Measurements from ENCODE around the gene ACTR3C.

Gene ACTR3C

DNA sequence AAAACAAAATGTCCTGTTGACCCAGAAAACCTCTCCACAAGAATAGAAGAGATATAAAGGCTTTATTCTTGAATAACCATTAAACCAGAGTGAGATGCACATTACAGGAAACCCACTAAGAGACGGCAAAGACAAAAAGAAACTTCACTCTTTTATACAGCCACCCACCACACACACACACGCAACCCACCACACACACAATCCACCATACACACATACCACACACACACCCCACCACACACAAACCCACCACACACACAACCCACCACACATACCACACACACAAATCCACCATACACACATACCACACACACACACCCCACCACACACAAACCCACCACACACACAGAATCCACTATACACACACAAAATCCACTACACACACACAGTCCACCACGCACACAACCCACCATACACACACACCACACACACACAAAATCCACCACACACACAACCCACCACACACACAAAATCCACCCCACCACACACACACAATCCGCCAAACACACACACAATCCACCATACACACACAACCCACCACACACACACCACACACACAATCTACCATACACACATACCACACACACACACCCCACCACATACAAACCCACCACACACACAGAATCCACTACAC, 35.8 kb upstream of the ACTR3C start:
- DNase-seq: no peak

DNA sequence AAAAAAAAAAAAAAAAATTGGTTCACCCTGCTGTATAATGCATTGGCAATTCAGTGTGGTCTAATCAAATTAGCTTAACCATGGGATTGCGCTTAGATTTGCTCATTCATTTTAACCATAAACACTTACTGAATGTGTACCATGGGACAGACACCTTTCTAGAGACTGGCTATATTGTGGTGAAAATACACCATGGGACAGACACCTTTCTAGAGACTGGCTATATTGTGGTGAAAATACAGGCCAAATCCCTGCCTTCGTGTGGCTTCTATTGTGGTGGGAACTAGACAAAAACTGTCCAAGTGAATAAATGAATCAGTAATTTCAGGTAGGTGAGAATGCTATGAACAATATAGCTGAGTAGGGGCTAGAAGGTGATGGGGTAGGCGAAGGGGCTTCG, 35.1 kb upstream of the ACTR3C start:
- no peak for DNase-seq

DNA sequence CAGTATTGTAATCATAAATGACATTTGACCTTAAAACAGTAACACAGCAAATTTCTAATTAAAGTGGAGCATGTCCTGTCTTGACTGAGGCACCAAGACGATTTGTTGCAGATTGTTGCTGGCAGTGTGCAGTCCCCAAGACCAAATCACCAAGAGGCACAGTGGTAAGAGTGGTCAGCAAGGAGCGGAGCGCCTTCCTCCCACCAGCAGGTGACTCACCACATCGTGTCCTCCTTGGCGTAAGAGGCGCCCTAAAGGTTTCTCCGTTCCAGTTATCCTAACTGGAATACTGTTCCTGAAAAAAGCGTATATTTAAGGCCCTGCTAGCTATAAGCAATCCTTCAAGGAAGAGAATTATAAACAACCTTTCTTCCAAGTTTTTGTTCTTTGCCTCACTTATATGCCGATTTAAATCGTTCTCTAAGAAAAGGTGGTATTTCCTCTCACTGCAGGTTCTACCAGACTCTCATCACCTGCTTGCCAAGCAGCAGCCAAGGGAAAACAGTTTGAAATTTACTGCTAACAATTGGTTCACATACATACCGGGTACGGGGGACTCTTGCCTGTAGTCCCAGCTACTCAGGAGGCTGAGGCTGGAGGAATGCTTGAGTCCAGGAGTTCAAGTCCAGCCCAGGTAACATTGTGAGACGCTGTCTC, 34.6 kb upstream of the ACTR3C start:
- DNase-seq: no peak

DNA sequence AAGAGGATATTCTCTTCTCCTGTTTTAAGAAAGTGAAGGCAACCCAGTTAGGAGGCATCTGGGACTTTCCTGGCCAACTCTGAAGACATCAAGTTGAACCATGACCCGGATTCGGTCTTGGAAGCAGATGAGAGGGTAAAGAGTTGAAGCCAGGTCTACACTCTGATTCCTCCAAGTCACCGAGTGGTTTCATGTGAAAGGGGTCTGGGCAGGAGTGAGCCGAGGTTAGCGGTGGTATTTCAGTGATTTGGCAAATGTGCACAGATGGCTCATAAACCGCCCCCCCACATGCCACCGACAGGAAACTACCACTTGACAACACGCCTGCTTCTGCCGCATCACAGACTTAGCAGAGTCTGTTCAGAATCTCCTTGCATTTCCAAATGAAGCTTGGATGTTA, 33.9 kb upstream of the ACTR3C start:
- peak; percentile 55 for DNase-seq

DNA sequence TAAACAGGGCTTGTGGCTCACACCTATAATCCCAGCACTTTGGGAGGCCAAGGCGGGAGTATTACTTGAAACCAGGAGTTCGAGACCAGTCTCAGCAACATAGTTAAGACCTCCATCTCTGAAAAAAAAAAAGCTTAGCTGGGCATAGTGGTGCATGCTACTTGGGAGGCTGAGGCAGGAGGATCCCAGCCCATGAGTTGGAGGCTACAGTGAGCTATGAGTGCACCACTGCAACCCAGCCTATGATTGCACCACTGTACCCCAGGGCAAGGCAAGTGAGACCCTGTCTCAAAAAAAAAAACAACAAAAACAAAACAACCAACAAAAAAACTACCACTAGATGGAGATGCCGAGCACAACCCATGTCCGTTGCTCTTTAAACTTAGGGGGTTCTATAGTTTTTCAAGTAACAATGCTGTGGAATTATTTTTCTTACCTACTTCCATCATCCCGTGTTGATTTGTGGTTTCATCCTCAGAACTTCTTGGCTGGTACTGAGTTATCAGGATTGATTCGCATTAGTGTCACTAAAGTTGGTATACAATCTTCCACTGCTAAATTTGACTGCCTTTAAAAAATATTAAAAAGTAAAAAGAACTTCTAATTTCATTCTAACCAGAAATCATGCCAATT, 33.0 kb upstream of the ACTR3C start:
- DNase-seq: no peak

DNA sequence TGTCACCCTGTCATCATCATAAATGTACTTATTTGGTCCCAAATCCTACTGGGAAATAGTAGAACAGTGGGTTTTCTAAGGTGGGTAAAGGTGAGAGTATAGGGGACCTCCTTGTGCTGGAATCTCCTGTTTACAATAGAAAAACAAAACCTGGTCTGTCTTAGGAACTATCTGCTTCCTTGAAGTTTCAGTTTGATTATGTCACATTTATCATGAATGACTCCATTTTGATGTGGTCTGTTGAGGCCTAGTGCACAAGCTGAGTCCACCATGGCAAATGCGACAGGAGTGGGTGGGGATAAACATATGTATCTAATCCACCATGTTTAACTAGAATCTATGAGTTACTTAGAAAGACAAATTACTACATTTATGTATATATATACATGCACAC, 32.3 kb upstream of the ACTR3C start:
- DNase-seq: no peak

GRCh38 chr7:150351587-150352194, 28.3 kb upstream of the ACTR3C start:
- no peak for DNase-seq

GRCh38 chr7:150346922-150347321, 23.6 kb upstream of the ACTR3C start:
- DNase-seq: no peak

DNA sequence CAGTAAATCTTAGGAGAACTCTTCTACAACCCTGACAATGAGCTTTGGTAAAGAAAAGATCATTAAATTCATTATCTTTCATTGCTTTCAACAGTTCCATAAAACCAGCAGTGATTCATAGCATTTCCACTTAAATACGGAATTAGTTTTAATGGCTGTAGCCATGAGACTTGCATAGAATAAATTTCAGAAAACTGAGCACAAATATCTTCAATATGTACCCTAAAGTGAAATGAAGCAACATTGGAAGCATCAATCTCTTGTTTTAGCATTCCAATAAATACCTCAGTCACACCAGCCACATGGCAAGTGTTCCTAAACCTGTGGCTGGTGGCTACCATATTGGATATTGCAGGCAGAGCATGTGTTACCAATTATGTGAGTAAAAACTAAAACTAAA, 21.7 kb upstream of the ACTR3C start:
- DNase-seq: no peak

GRCh38 chr7:150344299-150344698, 21.0 kb upstream of the ACTR3C start:
- DNase-seq: no peak

DNA sequence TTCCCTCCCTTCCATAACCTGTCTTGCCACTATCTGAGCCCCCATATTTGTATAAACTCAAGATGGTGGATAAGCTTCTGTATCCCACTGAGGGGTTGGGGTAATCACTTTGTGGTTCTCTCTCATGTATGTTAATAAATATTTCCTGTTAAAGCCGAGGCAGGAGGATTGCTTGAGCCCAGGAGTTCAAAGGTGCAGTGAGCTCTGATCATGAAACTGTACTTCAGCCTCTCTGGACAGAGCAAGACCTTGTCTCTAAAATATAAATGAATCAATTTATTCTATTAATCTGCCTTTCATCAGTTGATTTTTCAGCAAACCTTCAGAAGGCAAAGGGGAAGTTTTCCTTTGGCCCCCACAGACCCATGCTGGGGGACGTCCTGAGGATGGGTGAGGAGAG, 19.9 kb upstream of the ACTR3C start:
- DNase-seq: no peak

GRCh38 chr7:150342121-150342408, 18.7 kb upstream of the ACTR3C start:
- DNase-seq: no peak

GRCh38 chr7:150341263-150342120, 18.1 kb upstream of the ACTR3C start, which contains the start of gene RARRES2:
Gene RARRES2, minus strand, starts transcription at chr7:150341629. Its CDS starts 1,020 bp downstream, at chr7:150340609.
- DNase-seq: no peak

DNA sequence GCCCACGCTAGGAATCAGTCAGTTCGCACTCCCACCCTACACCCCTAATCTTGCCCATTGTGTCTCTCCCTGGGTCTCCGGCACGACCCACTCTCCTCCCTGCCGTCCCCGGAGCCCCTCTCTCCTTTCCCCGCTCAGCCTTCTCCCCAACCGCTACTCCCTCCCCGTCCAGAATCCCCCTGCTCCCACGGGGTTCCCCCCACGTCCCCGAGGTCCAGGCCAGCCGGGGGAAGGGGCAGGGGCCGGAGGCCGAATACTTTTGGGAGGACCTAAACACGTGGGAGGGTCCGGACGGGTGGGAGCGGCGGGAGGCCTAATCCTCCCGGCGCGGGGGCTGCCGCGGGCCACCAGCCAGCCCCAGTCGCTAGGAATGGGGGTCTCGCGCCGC, 17.5 kb upstream of the ACTR3C start:
- no peak for DNase-seq

DNA sequence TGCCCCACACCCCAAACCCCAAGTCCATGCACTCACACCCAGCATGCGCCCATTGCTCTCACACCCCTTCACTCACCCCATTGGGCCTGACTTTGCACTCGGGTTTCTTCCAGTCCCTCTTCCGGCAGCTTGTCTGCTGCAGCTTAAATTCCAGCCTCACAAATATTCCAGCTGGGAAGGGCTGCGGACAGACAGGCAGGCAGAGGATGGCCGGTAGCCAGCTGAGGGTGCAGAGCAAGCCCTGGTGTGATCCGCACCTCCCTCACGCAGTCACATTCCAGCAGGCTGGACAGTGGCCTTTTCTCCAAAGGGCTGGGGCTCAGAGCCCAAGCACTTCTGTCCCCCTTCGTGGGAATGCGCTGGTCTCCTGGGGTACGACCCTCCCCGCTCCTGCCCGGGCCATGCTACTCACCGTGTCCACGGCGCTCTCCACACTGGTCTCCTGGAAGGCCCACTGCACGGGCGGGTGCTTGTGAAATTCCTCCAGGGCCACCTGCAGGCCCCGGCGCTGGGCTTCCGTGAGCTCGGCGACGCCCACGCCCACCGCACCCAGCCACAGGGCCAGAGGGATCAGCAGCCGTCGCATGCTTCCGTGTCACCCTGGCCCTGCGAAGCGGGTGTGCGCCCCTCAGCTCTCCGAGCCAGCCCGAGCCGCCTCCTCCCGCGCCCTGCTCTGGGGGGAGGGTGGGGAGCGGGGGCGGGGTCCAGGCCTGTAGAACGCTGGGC, 16.8 kb upstream of the ACTR3C start:
- no peak for DNase-seq

DNA sequence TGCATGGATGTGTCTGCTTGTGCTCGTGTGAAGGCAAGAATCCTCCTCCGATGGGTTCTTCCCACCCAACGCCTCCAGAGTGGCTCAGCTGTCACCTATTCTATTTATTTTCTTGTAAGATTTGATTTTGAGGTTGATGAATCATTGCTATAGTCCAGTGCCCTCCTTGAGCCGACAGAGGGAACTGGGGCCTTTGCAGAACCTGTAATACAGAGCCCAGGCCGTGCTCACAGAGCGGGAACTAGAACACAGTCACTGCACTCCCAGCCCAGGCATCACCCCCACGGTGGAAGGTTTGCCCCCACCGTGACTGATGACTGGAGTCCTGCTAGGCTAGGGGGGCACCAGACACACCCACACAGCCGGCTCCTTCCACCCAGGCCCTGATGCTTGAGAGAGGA, 16.1 kb upstream of the ACTR3C start:
- no peak for DNase-seq

DNA sequence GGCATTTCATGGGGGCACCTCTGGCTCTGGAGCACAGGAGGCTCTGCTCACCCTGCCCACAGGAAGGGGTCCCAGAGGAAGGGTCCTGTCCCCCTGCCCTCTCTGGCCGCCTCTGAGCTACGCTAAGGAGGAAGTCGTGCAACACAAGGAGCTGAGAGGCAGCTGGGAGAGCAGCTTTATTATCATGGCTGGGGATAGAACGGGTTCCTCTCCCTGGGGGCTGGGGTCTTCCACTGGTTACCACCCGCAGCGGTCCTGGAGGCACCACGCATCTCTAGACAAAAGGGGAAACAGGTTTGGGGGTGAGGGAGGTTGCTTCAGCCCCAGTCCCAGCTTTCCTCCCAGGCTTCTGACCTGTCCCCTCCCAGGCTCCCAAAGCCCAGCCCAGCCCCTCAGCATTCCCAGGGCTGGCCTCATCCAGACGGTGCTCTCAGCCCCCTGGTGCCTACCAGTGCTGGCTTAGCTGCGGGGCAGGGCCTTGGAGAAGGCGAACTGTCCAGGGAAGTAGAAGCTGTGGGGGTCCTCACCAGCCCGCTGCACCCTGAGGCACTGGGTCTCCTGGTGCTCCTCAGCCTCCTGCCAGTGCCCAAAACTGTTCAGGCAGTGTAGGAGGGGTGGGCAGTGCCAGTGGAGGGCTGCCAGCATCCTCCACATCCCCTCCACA, 15.0 kb upstream of the ACTR3C start:
- DNase-seq: no peak

GRCh38 chr7:150337659-150338081, 14.3 kb upstream of the ACTR3C start:
- no peak for DNase-seq

- no peak for DNase-seq
These were observed 13.8 kb upstream of the ACTR3C start for GRCh38 chr7:150337179-150337578.

- no peak for DNase-seq
These were observed 13.4 kb upstream of the ACTR3C start for GRCh38 chr7:150336746-150337145.

DNA sequence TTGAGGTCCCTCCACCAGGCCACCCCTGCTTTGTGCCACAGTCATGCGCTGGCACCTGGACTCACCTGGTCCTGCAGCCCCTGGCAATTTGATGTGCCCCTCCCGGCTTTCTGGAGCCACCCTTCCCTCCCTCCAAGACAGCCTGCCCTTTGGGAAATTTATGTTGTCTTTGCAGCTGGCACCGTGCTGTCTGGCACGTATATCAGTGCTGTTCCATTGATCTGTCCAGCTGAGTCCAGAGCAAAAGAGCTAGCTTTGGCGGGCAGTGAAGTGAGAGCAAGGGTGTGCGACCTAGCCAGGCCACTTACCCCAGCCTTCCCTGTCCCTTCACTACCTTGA, 12.4 kb upstream of the ACTR3C start:
- no peak for DNase-seq

DNA sequence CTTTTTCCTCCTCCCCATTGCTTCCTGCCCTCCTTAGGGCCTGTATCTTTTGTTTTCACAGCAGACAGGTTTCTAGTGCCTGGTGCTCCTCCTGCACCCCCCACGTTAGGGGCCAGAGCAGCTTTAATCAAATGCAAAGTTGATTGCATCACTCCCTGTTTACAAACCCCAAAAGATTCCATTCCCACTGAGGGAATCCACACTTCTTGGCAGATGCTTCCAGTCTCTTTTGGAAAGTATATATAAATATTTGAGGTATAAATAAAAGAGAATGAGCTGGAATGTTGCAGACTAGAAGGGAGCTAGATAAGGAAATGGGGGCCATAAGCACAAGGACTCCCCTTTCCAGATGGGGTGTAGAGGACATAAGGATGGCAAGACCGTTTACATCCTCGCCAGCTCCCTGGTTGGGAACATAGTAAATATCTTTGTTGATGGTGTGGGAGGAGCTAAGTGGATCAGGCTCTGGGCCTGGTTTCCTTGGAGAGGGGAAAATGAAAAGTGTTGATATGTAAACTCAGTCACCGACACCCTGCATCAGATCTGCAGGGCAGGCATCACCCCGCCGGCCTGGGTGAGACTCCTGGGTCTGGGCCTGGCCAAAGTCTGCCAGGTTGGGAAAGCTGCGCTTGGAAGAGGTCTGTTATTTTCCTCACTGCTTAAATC, 11.9 kb upstream of the ACTR3C start:
- no peak for DNase-seq

Measured in activated T-cell treated with anti-CD3 and anti-CD28 coated beads for 4 hours (primary cell).